Activated CD4-positive, alpha-beta T cell treated with anti-CD3 and anti-CD28 coated beads for 24 hours (primary cell): ENCODE measurements around the gene TIPIN.
"Not testable (repeated sequence)": the region's sequence is repeated elsewhere in the genome, so short reads cannot be mapped to it uniquely, and the experiment has no call there.

Experiments used
- DNase-seq, 2 donors: peaks; one replicate each; pipeline ENCODE4 v3.0.0-alpha.2; 2020; ENCODE audit warnings: low read depth in 2 of 2

TIPIN gene

GRCh38 chr15:66356359-66357236 is at the start of gene TIPIN:
TSS of gene TIPIN (minus strand) at chr15:66356685. CDS start at chr15:66352947, 3,738 bp downstream.
- DNase-seq = peak; percentile 96

DNA sequence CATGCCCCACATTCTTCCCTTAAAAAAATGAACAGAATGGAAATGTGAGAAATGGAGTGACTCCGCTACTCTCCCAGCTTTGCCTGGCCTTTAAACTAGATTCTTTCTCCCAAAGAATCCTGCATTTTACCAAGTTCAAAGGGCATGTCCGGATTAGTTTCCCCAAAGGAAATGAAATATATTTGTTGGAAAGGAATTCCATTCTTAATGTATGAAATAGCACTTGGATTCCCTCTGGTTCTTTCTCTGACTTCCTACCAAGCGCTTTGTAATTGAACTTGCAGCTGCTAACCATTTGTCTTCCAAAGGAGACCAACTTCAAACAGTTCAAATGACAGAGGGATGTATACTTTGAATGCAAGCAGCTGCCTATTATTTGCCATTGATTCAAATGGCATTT is 49.1 kb upstream of the TIPIN start:
- no peak for DNase-seq

- no peak for DNase-seq
Measured at GRCh38 chr15:66405007-66405406, 48.5 kb upstream of the TIPIN start.

DNA sequence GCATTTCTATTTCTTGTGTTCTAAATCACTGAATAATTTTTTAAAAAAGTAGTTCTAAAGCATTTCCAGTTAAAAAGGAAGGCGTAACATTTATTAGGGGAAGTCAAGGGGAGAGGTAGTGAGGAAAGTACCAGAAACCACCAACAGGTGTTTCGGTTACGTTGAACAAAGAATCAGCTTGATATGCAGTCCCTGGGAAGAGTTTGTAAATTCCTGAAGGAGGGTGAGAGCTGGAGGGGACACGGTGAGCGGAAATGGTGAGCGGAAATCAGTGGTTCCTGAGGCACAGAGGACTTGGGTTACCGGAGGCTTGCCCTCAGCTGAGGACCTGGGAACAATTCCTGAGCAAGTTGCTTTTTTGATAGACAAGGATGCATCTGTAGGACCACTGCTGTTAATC is 48.0 kb upstream of the TIPIN start:
- no peak for DNase-seq

DNA sequence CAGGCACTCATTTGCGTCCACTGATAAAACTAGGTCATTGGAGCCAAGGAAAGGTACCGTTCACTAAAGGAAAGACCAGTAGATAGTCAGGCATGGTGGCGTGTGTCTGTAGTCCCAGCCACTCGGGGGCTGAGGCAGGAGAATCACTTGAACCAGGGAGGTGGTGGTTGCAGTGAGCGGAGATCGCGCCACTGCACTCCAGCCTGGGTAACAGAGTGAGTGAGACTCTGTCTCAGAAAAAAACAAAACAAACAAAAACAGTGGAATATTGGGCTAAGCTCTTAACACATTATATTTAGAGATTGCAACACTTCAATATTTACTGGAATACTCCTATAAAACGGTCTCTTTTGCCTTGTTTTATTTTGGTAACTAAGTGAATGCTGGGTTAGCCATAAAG is 47.6 kb upstream of the TIPIN start:
- DNase-seq = no peak

DNA sequence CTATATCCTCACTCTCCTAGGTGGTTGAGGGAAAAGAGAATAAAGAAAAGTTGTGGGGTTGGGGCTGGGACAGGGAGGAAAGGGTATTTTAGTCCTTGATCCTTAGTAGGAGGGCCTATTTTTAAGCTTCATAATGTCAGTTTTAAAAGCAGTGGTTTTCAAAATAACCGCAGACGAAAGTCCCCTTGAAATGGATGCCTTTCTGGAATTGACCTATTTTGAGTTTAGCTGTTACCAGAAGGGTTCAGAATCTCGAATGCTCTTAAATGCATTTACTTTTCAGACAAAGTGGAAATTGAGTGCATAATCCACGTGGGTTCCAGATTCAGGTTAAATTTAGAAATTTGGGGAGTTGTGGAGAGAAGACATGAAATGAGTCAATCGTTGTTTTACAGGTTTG is 46.8 kb upstream of the TIPIN start:
- DNase-seq = no peak

DNA sequence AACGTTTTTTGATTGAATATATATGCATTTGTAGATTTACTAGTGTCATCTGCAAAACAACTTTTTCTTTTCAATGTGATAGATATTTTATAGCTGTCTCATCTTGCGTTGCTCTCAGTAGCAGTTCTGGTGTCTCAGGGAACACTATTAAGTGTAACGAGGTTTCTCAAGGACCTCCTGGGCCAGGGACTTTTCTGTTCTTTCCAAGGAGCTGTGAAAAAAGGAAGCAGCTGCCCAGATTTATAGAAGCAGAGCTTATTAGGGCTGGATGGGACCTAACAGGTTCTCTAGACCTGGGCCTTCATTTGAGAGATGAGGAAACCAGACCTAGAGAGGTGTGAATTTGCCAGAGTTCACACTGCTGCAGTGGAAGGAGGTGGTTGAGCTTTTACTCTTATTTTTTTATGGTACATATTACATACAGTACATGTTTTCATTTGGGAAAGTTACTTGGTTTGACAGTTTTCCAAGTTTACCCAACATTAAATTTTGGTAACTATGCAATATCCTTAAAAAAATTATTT is 46.3 kb upstream of the TIPIN start:
- DNase-seq = no peak

DNA sequence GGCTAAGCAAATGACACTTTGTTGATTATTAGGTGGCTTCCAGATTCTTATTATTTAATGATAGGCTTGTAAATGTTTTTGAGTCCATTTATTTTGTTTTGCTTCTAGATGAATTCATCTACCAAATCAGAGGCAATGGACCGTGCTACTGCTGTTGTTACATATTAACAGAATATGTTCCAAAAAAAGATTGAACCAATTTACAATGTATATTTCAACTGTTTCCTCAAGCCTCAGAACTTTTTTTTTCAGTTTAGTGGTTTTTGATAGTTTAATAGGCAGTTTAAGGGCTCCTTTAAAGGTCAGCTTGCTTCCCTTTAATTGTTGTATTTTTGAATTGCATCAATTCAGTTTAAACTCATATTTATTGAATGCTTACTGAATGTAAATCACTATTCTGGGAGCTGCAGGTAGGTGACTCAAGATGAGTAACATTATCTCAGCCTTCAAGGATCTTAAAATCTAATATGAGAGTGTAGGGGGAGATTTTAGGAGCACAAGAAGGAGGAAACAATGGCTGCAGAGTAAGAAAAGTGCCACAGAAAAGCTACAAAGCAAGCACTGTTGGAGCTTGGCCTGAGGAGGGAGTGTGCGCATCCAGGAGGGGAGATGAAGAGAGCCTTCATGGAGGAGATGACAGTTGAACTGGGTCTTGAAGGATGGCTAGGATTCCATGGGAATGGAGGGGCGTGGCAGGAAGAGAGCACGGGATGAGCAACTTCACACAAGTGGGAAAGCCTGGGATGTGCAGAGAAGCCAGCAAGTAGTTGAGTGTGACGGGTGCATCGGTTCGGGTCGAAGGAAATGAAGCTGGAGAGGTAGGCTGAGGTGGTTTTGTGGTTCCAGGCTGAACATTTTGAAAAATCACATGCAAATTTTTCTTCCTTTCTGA is 44.9 kb upstream of the TIPIN start:
- DNase-seq = no peak

DNA sequence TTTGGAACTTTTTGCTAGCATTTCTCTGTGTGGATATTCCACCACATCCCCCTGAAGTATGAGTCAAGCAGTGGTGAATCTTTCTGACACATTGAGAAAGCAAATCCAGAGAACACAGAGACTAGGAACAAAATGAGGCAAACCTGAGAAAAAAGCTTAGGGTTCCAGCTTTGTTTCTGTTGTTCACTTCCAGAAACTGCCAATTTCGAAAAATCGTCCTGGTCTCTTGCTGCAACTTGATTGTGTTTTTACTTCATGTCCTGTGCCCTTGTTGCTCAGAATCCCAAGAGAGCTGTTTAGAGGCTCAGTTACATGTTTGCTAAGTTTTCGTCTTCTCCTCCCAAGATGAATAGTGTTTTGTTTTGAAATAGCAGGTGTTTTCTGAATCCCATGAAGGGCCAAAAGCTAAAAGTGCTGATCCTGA is 43.9 kb upstream of the TIPIN start:
- no peak for DNase-seq

- DNase-seq = no peak
Measured at GRCh38 chr15:66399276-66399675, 42.8 kb upstream of the TIPIN start.

- no peak for DNase-seq
Measured at GRCh38 chr15:66394915-66395314, 38.4 kb upstream of the TIPIN start.

- DNase-seq = no peak
Measured at GRCh38 chr15:66394472-66394871, 38.0 kb upstream of the TIPIN start.

DNA sequence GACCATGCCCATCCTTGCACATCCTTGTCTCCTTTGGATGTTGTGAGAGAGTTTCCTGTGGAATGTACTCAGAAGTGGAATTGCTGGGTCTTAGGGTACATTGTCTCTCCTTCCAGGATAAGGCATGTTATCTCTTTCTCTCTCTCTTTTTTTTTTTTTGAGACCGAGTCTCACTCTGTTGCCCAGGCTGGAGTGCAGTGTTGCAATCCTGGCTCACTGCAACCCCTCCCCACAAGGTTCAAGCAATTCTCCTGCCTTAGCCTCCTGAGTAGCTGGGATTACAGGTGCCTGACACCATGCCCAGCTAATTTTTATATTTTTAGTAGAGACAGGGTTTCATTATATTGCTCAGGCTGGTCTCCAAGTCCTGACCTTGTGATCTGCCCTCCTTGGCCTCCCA is 36.6 kb upstream of the TIPIN start:
- DNase-seq = not testable (repeated sequence)

- DNase-seq = no peak
Measured at GRCh38 chr15:66390678-66391077, 34.2 kb upstream of the TIPIN start.

- no peak for DNase-seq
Measured at GRCh38 chr15:66389859-66390381, 33.4 kb upstream of the TIPIN start.

DNA sequence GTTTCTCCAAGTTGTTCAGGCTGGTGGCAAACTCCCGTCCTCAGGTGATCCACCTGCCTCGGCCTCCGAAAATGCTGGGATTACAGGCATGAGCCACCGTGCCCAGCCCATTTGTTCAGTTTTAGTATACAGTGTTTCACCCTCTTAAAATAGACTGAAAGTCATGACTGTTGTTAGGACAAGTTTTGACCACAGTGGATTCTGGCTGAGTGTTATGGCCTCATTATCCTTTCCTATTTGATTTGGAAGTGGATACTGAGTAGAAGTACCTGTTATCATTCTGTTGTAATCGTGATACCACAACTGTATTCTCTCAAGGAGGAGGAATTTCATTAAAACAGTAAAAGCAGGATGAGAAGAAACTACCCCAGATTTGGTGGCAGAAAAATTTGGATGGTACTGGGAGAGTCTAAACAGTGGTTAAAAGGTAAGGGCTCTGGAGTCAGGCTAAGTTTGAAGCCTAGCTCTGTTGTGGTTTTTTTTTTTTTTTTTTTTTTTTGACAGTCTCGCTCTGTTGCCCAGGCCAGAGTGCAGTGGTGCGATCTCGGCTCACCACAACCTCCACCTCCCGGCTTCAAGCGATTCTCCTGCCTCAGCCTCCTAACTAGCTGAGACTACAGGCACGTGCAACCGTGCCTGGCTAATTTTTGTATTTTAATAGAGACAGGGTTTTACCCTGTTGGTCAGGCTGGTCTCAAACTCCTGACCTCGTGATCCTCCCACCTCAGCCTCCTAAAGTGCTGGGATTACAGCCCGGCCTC is 32.8 kb upstream of the TIPIN start:
- DNase-seq = no peak

DNA sequence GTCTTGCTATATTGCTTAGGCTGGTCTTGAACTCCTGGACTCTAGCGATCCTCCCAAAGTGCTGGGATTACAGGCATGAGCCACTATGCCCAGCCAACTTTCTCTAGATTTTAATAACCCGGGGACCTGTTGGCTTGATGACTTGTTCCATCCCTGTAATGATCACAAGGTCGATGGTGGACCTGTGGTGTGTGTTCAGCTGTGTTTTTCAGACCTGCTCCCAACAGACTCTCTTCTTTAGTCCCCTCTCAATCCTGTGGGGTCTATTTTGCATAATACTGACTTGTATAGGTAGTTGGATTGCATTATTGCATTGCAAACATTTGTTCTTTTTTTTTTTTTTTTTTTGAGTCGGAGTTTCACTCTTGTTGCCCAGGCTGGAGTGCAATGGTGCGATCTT is 32.1 kb upstream of the TIPIN start:
- no peak for DNase-seq

DNA sequence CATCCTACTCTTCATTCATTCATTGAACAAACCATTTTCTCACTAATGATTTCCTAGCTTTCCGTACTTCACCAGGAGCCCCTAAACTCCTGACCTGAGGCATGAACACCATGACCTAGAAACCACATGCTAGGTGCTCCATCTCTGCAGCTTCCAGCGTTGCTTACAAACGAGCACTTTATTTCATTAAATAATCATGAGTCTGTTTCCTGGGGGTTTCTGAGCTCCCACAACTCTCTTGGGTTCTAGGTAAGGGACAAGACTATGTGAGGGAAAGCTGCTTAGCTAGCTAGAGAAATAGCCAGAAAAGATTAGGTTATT is 31.5 kb upstream of the TIPIN start:
- no peak for DNase-seq

GRCh38 chr15:66387163-66388042 is 30.9 kb upstream of the TIPIN start:
- peak; percentile 75 to 76 for DNase-seq
